22Rv1 (cell line): ENCODE measurements around the gene MMP24.
A peak's percentile ranks its signal among the peaks of the same experiment; 100 is the strongest.

Experiments
- H3K27ac ChIP-seq: fragments of 450-650 bp; 2 replicates; pipeline ENCODE4 v1.5.1; 2017
- CTCF ChIP-seq: fragments of 450-650 bp; IDR thresholded peaks from 2 replicates; pipeline ENCODE4 v1.5.1; 2017; ENCODE audit warnings: mild to moderate bottlenecking
- ZFX ChIP-seq: fragments of 450-650 bp; IDR thresholded peaks from 2 replicates; pipeline ENCODE4 v1.6.1; 2017; ENCODE audit warnings: antibody characterized with exemption, borderline replicate concordance

The MMP24 gene

GRCh38 chr20:35253010-35253409 lies 26.5 kb downstream of the MMP24 start:
- H3K27ac ChIP-seq = no peak overlapping the region
- no peak for TF ChIP-seq CTCF
- no peak for TF ChIP-seq ZFX

- TF ChIP-seq CTCF = no peak
- no peak for TF ChIP-seq ZFX
These were observed 28.0 kb downstream of the MMP24 start for GRCh38 chr20:35254448-35254999.

GRCh38 chr20:35257175-35257909 lies 30.9 kb downstream of the MMP24 start:
- peak overlapping the region; percentile 50 for H3K27ac ChIP-seq

More at GRCh38 chr20:35254448-35254999, 28.0 kb downstream of the MMP24 start:
- H3K27ac ChIP-seq = no peak overlapping the region

GRCh38 chr20:35260426-35260825 lies 33.9 kb downstream of the MMP24 start:
- no peak overlapping the region for H3K27ac ChIP-seq

More at GRCh38 chr20:35257175-35257909, 30.9 kb downstream of the MMP24 start:
- TF ChIP-seq CTCF = no peak
- TF ChIP-seq ZFX = no peak

GRCh38 chr20:35262321-35262720 lies 35.8 kb downstream of the MMP24 start:
- H3K27ac ChIP-seq = peak overlapping the region; percentile 82

More at GRCh38 chr20:35260426-35260825, 33.9 kb downstream of the MMP24 start:
- TF ChIP-seq CTCF (no peak), ZFX (no peak)

- peak overlapping the region; percentile 82 for H3K27ac ChIP-seq
These were observed 36.4 kb downstream of the MMP24 start for GRCh38 chr20:35262731-35263531.

- H3K27ac ChIP-seq = peak overlapping the region; percentile 82
- no peak for TF ChIP-seq CTCF
- no peak for TF ChIP-seq ZFX
These were observed 37.2 kb downstream of the MMP24 start for GRCh38 chr20:35263532-35264341.
